HepG2 (cell line): Measurements from ENCODE around the gene ADRA2A.

Experiments
- CC2D1A ChIP-seq: sonication (generic); formaldehyde crosslinking; IDR thresholded peaks from 2 replicates; pipeline ENCODE4 v1.8.1; 2023; ENCODE audit warnings: mild to moderate bottlenecking, missing genetic modification reagents
- EP300 ChIP-seq, 3 experiments: sonication (generic) in 1 of 3; formaldehyde crosslinking in 1 of 3; IDR thresholded peaks; 2 replicates each; pipeline versions ENCODE4 v1.5.1 to v1.6.1; 2011 to 2020; ENCODE audit warnings: low read depth in 2 of 3, low read length in 2 of 3, borderline replicate concordance in 1 of 3, improper control_type of control experiment in 1 of 3, mild to moderate bottlenecking in 1 of 3, missing genetic modification reagents in 1 of 3, moderate library complexity in 1 of 3
- GTF2F1 ChIP-seq: fragments of 150-350 bp; IDR thresholded peaks from 2 replicates; pipeline ENCODE4 v1.6.1; 2014; ENCODE audit warnings: low read length
- JUN ChIP-seq: sonication (generic); formaldehyde crosslinking; IDR thresholded peaks from 2 replicates; pipeline ENCODE4 v1.4.0; 2020; ENCODE audit warnings: mild to moderate bottlenecking, missing genetic modification reagents
- KDM1A ChIP-seq: IDR thresholded peaks from 2 replicates; pipeline ENCODE4 v1.6.1; 2016; ENCODE audit warnings: missing compliant biosample characterization
- NR3C1 ChIP-seq: sonication (generic); formaldehyde crosslinking; IDR thresholded peaks from 2 replicates; pipeline ENCODE4 v1.4.0; 2020; ENCODE audit warnings: missing genetic modification reagents
- POLR2A ChIP-seq, 2 experiments: IDR thresholded peaks; 2 replicates each; pipeline ENCODE4 v1.6.1; 2011; ENCODE audit warnings: low read depth in 2 of 2, low read length in 2 of 2, mild to moderate bottlenecking in 1 of 2, moderate library complexity in 1 of 2; ENCODE audit not compliant: insufficient read depth in 1 of 2
- RFX1 ChIP-seq: fragments of 450-650 bp; IDR thresholded peaks from 2 replicates; pipeline ENCODE4 v1.6.1; 2017
- SOX5 ChIP-seq: IDR thresholded peaks from 2 replicates; pipeline ENCODE4 v1.6.1; 2016; ENCODE audit warnings: borderline replicate concordance
- TF ChIP-seq, protein P1 (sequence below): sonication (generic); formaldehyde crosslinking; IDR thresholded peaks from 2 replicates; pipeline ENCODE4 v1.5.0; 2020; ENCODE audit warnings: mild to moderate bottlenecking, missing genetic modification reagents, moderate library complexity

DNA sequence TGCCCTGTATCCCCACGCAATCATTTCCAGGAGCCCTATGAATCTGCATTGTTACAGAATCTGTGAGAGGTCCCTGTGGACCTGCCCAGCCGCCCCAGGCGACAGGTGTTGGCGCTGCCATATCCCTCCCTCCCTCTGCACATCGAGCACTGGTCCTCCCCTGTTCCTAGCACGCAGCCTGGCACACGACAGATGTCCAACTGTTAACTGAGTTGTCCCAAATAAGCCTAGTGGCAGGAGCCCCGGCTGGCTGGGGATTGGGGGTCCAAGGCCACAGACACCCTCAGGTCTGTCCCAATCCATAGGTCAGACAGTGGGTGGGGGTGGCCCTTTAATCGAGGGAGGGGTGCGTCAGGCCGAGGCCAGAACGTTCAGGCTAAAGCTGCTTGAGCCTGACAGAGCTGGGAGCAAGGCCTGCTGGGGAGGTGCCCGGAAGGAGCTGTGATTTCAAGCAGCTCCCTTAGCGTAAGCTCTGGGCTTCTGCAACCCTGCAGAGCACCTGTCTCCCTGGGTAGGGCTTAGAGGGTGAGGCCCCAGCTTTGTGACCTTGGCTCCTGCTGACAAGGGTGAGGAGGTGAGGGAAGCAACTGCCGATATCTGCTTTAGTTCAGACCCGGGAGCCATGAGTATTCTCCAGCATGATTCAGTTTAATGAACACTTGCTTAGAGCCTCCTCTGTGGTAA, 40.1 kb downstream of the ADRA2A start:
- no peak for TF ChIP-seq KDM1A (CRISPR knock-in tag)
- no peak for TF ChIP-seq JUN (CRISPR knock-in tag)
- TF ChIP-seq RFX1, result no peak
- TF ChIP-seq SOX5, result no peak
- TF ChIP-seq GTF2F1, result no peak
- TF ChIP-seq EP300 (IDR thresholded peaks at IDR 0.05; ENCODE audit: low read depth in 2 of 2, low read length in 2 of 2), result no peak
- no peak for TF ChIP-seq EP300 (CRISPR knock-in tag; IDR thresholded peaks at IDR 0.05; ENCODE audit: borderline replicate concordance)
- TF ChIP-seq POLR2A (IDR thresholded peaks at IDR 0.05; ENCODE audit: insufficient read depth in 1 of 2, low read depth in 2 of 2, low read length in 2 of 2), result no peak
- TF ChIP-seq, protein P1, sequence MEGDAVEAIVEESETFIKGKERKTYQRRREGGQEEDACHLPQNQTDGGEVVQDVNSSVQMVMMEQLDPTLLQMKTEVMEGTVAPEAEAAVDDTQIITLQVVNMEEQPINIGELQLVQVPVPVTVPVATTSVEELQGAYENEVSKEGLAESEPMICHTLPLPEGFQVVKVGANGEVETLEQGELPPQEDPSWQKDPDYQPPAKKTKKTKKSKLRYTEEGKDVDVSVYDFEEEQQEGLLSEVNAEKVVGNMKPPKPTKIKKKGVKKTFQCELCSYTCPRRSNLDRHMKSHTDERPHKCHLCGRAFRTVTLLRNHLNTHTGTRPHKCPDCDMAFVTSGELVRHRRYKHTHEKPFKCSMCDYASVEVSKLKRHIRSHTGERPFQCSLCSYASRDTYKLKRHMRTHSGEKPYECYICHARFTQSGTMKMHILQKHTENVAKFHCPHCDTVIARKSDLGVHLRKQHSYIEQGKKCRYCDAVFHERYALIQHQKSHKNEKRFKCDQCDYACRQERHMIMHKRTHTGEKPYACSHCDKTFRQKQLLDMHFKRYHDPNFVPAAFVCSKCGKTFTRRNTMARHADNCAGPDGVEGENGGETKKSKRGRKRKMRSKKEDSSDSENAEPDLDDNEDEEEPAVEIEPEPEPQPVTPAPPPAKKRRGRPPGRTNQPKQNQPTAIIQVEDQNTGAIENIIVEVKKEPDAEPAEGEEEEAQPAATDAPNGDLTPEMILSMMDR, result no peak
- no peak for TF ChIP-seq NR3C1 (CRISPR knock-in tag)
- no peak for TF ChIP-seq CC2D1A
